GDM1 (cell line): ENCODE measurements around the gene NOMO2.
"Not testable (repeated sequence)": the region's sequence is repeated elsewhere in the genome, so short reads cannot be mapped to it uniquely, and the experiment has no call there.

Experiments used
- DNase-seq: peaks from one replicate; lab custom pipeline; 2025; lab: John Stamatoyannopoulos, UW

The NOMO2 gene

GRCh38 chr16:18521445-18522181, 40.3 kb downstream of the NOMO2 start:
- not testable (repeated sequence) for DNase-seq

GRCh38 chr16:18518536-18519283, 43.2 kb downstream of the NOMO2 start:
- DNase-seq, result not testable (repeated sequence)

GRCh38 chr16:18498430-18498829, 63.5 kb downstream of the NOMO2 start:
- DNase-seq, result not testable (repeated sequence)

- DNase-seq, result not testable (repeated sequence)
Measured at GRCh38 chr16:18497032-18497431, 64.9 kb downstream of the NOMO2 start.

- not testable (repeated sequence) for DNase-seq
Measured at GRCh38 chr16:18492118-18492897, 69.6 kb downstream of the NOMO2 start.

GRCh38 chr16:18436025-18436424, 125.9 kb downstream of the NOMO2 start:
- not testable (repeated sequence) for DNase-seq

GRCh38 chr16:18415827-18416226, 146.1 kb downstream of the NOMO2 start:
- not testable (repeated sequence) for DNase-seq

- DNase-seq, result not testable (repeated sequence)
Measured at GRCh38 chr16:18409532-18410293, 152.2 kb downstream of the NOMO2 start.

- not testable (repeated sequence) for DNase-seq
Measured at GRCh38 chr16:18401851-18402657, 159.8 kb downstream of the NOMO2 start.

GRCh38 chr16:18401159-18401558, 160.7 kb downstream of the NOMO2 start:
- not testable (repeated sequence) for DNase-seq

GRCh38 chr16:18394363-18394762, 167.5 kb downstream of the NOMO2 start:
- DNase-seq, result not testable (repeated sequence)

- DNase-seq, result not testable (repeated sequence)
Measured at GRCh38 chr16:18387767-18388166, 174.1 kb downstream of the NOMO2 start.

GRCh38 chr16:18386517-18386916, 175.4 kb downstream of the NOMO2 start:
- DNase-seq, result not testable (repeated sequence)

GRCh38 chr16:18385285-18385684, 176.6 kb downstream of the NOMO2 start:
- not testable (repeated sequence) for DNase-seq

GRCh38 chr16:18384869-18385268, 177.0 kb downstream of the NOMO2 start:
- DNase-seq, result not testable (repeated sequence)

GRCh38 chr16:18384098-18384636, 177.7 kb downstream of the NOMO2 start:
- not testable (repeated sequence) for DNase-seq

GRCh38 chr16:18382696-18383095, 179.2 kb downstream of the NOMO2 start:
- not testable (repeated sequence) for DNase-seq
